HepG2 (cell line): Measurements from ENCODE around the gene GPC3. TPM values are rescaled to one million over a fixed set of nuclear protein-coding genes. Genes with fewer than 3 reads are reported as not detected.

Experiments used
- CBX1 ChIP-seq: IDR thresholded peaks from one replicate; pipeline ENCODE4 v1.6.1; 2016; ENCODE audit warnings: antibody characterized with exemption, low read depth
- ERF ChIP-seq: IDR thresholded peaks from 2 replicates; pipeline ENCODE4 v1.6.1; 2018; ENCODE audit warnings: missing biosample characterization, missing genetic modification reagents
- HHEX ChIP-seq: IDR thresholded peaks from 2 replicates; pipeline ENCODE4 v1.6.1; 2016; ENCODE audit warnings: control low read depth
- HNRNPK ChIP-seq: fragments of 200-400 bp; formaldehyde crosslinking; IDR thresholded peaks from 2 replicates; pipeline ENCODE4 v1.6.1; 2018; ENCODE audit warnings: low read length, low read depth, moderate library complexity, mild to moderate bottlenecking; ENCODE audit not compliant: poor library complexity, severe bottlenecking
- NFIC ChIP-seq: IDR thresholded peaks from 2 replicates; pipeline ENCODE4 v1.6.1; 2012; ENCODE audit warnings: mild to moderate bottlenecking, low read length, inconsistent platforms
- POLR2A ChIP-seq, 2 experiments: IDR thresholded peaks; 2 replicates each; pipeline ENCODE4 v1.6.1; 2011; ENCODE audit warnings: low read depth in 2 of 2, low read length in 2 of 2, mild to moderate bottlenecking in 1 of 2, moderate library complexity in 1 of 2; ENCODE audit not compliant: insufficient read depth in 1 of 2
- POLR2G ChIP-seq: fragments of 200-400 bp; formaldehyde crosslinking; IDR thresholded peaks from 2 replicates; pipeline ENCODE4 v1.6.1; 2018; ENCODE audit warnings: mild to moderate bottlenecking, low read depth, low read length, moderate library complexity
- RBM22 ChIP-seq: fragments of 200-400 bp; formaldehyde crosslinking; optimal IDR thresholded peaks from 2 replicates; pipeline ENCODE3; 2017; ENCODE audit warnings: mild to moderate bottlenecking, low read length, moderate library complexity
- TOPORS ChIP-seq: sonication (generic); formaldehyde crosslinking; IDR thresholded peaks from 2 replicates; pipeline ENCODE4 v1.8.0; 2023; ENCODE audit warnings: mild to moderate bottlenecking, missing genetic modification reagents
- ZMAT5 ChIP-seq: sonication (generic); formaldehyde crosslinking; IDR thresholded peaks from 2 replicates; pipeline ENCODE4 v1.5.0; 2020; ENCODE audit warnings: mild to moderate bottlenecking, low read depth, missing genetic modification reagents, borderline replicate concordance
- ZNF124 ChIP-seq: sonication (generic); formaldehyde crosslinking; IDR thresholded peaks from 2 replicates; pipeline ENCODE4 v1.4.0; 2020; ENCODE audit warnings: missing genetic modification reagents
- ZNF136 ChIP-seq: sonication (generic); formaldehyde crosslinking; IDR thresholded peaks from 2 replicates; pipeline ENCODE4 v1.8.1; 2022; ENCODE audit warnings: low read depth, mild to moderate bottlenecking, moderate library complexity, missing genetic modification reagents
- ZNF281 ChIP-seq: sonication (generic); formaldehyde crosslinking; IDR thresholded peaks from 2 replicates; pipeline ENCODE4 v1.4.0; 2020; ENCODE audit warnings: missing genetic modification reagents, borderline replicate concordance
- ZNF564 ChIP-seq: sonication (generic); formaldehyde crosslinking; IDR thresholded peaks from 2 replicates; pipeline ENCODE4 v1.8.1; 2023; ENCODE audit warnings: mild to moderate bottlenecking, missing genetic modification reagents
- ZNF580 ChIP-seq: IDR thresholded peaks from 2 replicates; pipeline ENCODE4 v1.6.1; 2016; ENCODE audit warnings: low read depth, borderline replicate concordance
- ZNF605 ChIP-seq: sonication (generic); formaldehyde crosslinking; IDR thresholded peaks from 2 replicates; pipeline ENCODE4 v1.8.0; 2022; ENCODE audit warnings: mild to moderate bottlenecking, missing genetic modification reagents
- ZNF644 ChIP-seq: IDR thresholded peaks from 2 replicates; pipeline ENCODE4 v1.6.1; 2016; ENCODE audit warnings: low read depth
- polyA plus RNA-seq, 8 experiments: library from polyadenylated mRNA; depleted of rRNA in 3 of 8; stranded (reverse) in 7 of 8; unstranded in 1 of 8; fragments of >200 nt; fragmentation: Illumina TruSeq in 4 of 8; extraction: Trizol in 4 of 8; gene quantifications; 2 replicates each; pipeline versions ENCODE4 v1.2.1 to v1.2.3, GENCODE V29; 2011 to 2016; ENCODE audit warnings: low read depth in 4 of 8, missing spikeins in 1 of 8, mixed read lengths in 1 of 8; ENCODE audit not compliant: insufficient read depth in 1 of 8
- total RNA-seq, 5 experiments: library from RNA; depleted of rRNA; stranded (reverse); fragments of >200 nt; fragmentation: Illumina TruSeq; extraction: Trizol; gene quantifications; 2 replicates each; pipeline ENCODE4 v1.2.3, GENCODE V29; 2016; ENCODE audit warnings: low read depth in 1 of 5

GPC3 gene
- total and polyA plus RNA-seq, 2 of the 13 experiments (the other 11 are each of a cell fraction or from before 2014, with no cell fraction given) = 1,799 to 3,263 TPM

GRCh38 chrX:133983256-133983973 is 2.0 kb downstream of the GPC3 start (continued):
- TF ChIP-seq ZNF580 (CRISPR knock-in tag) (no peak), ERF (CRISPR knock-in tag) (no peak), HHEX (no peak), ZMAT5 (CRISPR knock-in tag) (no peak), ZNF605 (CRISPR knock-in tag) (0 out of 2 replicates have a peak, but pooled peaks have one; percentile 25), POLR2A (IDR thresholded peaks at IDR 0.05; ENCODE audit: insufficient read depth in 1 of 2, low read depth in 2 of 2, low read length in 2 of 2) (peak in 1 of 2 experiments; percentile 39; a peak in 1 of 4 replicates), ZNF281 (CRISPR knock-in tag) (no peak), CBX1 (no peak), RBM22 (peak; percentile 52), ZNF136 (CRISPR knock-in tag) (no peak), ZNF644 (CRISPR knock-in tag) (no peak), HNRNPK (no peak), TOPORS (CRISPR knock-in tag) (0 out of 2 replicates have a peak, but pooled peaks have one; percentile 6), POLR2G (peak; percentile 43), ZNF564 (CRISPR knock-in tag) (0 out of 2 replicates have a peak, but pooled peaks have one; percentile 6), ZNF124 (CRISPR knock-in tag) (no peak), NFIC (0 out of 2 replicates have a peak, but pooled peaks have one; percentile 28)
